Activated CD8-positive, alpha-beta T cell treated with anti-CD3 and anti-CD28 coated beads, Interleukin-2, amount 10 ng/mL, durations not matched to agents 7 days and 5 days (primary cell): ENCODE data around the gene DNAAF8. TPM values are rescaled to one million over a fixed set of nuclear protein-coding genes. Genes with fewer than 3 reads are reported as not detected.

ENCODE experiments used
- total RNA-seq, 2 experiments: library from RNA; stranded (reverse); gene quantifications; one replicate each; pipeline ENCODE4 v1.2.3, GENCODE V29; 2021

Gene DNAAF8
- total RNA-seq, 2 experiments from 2014 or later = 0.39 to 0.68 TPM

Other genes with a start within 250 kb of the DNAAF8 start
- gene CDIP1, start 195.8 kb upstream of the DNAAF8 start, total RNA-seq = 10 to 100 TPM; 44.0 to 48.7 TPM
- gene C16orf96, start 178.2 kb upstream of the DNAAF8 start, total RNA-seq = under 1 TPM; 0.13 TPM
- 10 to 100 TPM; 15.0 to 18.9 TPM for gene UBALD1, start 119.6 kb upstream of the DNAAF8 start, total RNA-seq
- 10 to 100 TPM; 77.3 to 80.6 TPM for gene MGRN1, start 109.7 kb upstream of the DNAAF8 start, total RNA-seq
- gene NUDT16L1, start 41.0 kb upstream of the DNAAF8 start, total RNA-seq = 10 to 100 TPM; 32.6 to 36.2 TPM
- 10 to 100 TPM; 17.0 to 17.2 TPM for gene ANKS3, start 266 bp upstream of the DNAAF8 start, total RNA-seq
- 10 to 100 TPM; 14.0 to 14.9 TPM for gene ZNF500, start 32.6 kb downstream of the DNAAF8 start, total RNA-seq
- gene SEPTIN12, start 53.8 kb downstream of the DNAAF8 start, total RNA-seq = not detected
- not detected for gene SMIM22, start 60.8 kb downstream of the DNAAF8 start, total RNA-seq
- 10 to 100 TPM; 12.3 to 13.1 TPM for gene ROGDI, start 68.1 kb downstream of the DNAAF8 start, total RNA-seq
- 10 to 100 TPM; 92.2 to 95.7 TPM for gene GLYR1, start 112.8 kb downstream of the DNAAF8 start, total RNA-seq
- 10 to 100 TPM; 42.1 to 44.1 TPM for gene UBN1, start 112.9 kb downstream of the DNAAF8 start, total RNA-seq
- gene PPL, start 202.6 kb downstream of the DNAAF8 start, total RNA-seq = not detected
- not detected for gene SEC14L5, start 223.8 kb downstream of the DNAAF8 start, total RNA-seq